Muscle layer of colon (tissue), 2 donors: Measurements from ENCODE around the gene NBPF6.
"Not testable (repeated sequence)": the region's sequence is repeated elsewhere in the genome, so short reads cannot be mapped to it uniquely, and the experiment has no call there.

Source experiments
- H3K27ac ChIP-seq: one replicate; pipeline ENCODE4 v1.7.0; 2013; ENCODE audit warnings: low read depth, mild to moderate bottlenecking, low read length, moderate library complexity
- H3K27me3 ChIP-seq, 2 donors: one replicate each; pipeline ENCODE4 v1.7.0; 2013; ENCODE audit warnings: low read length in 2 of 2, mild to moderate bottlenecking in 2 of 2; ENCODE audit not compliant: insufficient read depth in 2 of 2, control insufficient read depth in 1 of 2
- H3K36me3 ChIP-seq: one replicate; pipeline ENCODE4 v1.7.0; 2013; ENCODE audit warnings: mild to moderate bottlenecking, low read length; ENCODE audit not compliant: insufficient read depth
- H3K4me1 ChIP-seq: one replicate; pipeline ENCODE4 v1.7.0; 2013; ENCODE audit warnings: mild to moderate bottlenecking, low read length; ENCODE audit not compliant: insufficient read depth
- H3K4me3 ChIP-seq, 2 donors: one replicate each; pipeline ENCODE4 v1.7.0; 2013; ENCODE audit warnings: low read length in 2 of 2, low read depth in 1 of 2, mild to moderate bottlenecking in 1 of 2, moderate library complexity in 1 of 2
- H3K9ac ChIP-seq: one replicate; pipeline ENCODE4 v1.7.0; 2013; ENCODE audit warnings: low read length
- H3K9me3 ChIP-seq: one replicate; pipeline ENCODE4 v1.7.0; 2013; ENCODE audit warnings: mild to moderate bottlenecking, low read length
- donor health status: abdominal sarcoma.
- donor health status: Adenocarcinoma of cecum.

NBPF6 gene

GRCh38 chr1:108502624-108503023 lies 52.5 kb downstream of the NBPF6 start:
- H3K9me3 ChIP-seq: no peaks in the 10 kb centered on the region
- H3K4me3 ChIP-seq: no peak overlapping the region
- no peak overlapping the region for H3K27ac ChIP-seq

GRCh38 chr1:108503062-108503733 lies 53.1 kb downstream of the NBPF6 start:
- H3K9me3 ChIP-seq: no peaks in the 10 kb centered on the region
- no peaks in the 10 kb centered on the region for H3K27me3 ChIP-seq
- H3K27ac ChIP-seq: no peak overlapping the region
- H3K4me3 ChIP-seq: no peak overlapping the region
- H3K36me3 ChIP-seq: no peaks in the 10 kb centered on the region
- H3K9ac ChIP-seq: no peak overlapping the region
- no peaks in the 10 kb centered on the region for H3K4me1 ChIP-seq

More at GRCh38 chr1:108502624-108503023, 52.5 kb downstream of the NBPF6 start:
- Histone ChIP-seq H3K4me1 (no peaks in the 10 kb centered on the region), H3K9ac (no peak overlapping the region), H3K27me3 (no peaks in the 10 kb centered on the region), H3K36me3 (no peaks in the 10 kb centered on the region)

GRCh38 chr1:108504447-108504846 lies 54.3 kb downstream of the NBPF6 start:
- H3K9ac ChIP-seq: no peak overlapping the region
- H3K27ac ChIP-seq: no peak overlapping the region
- H3K9me3 ChIP-seq: no peaks in the 10 kb centered on the region
- H3K4me3 ChIP-seq: no peak overlapping the region
- no peaks in the 10 kb centered on the region for H3K4me1 ChIP-seq
- no peaks in the 10 kb centered on the region for H3K27me3 ChIP-seq
- no peaks in the 10 kb centered on the region for H3K36me3 ChIP-seq

DNA sequence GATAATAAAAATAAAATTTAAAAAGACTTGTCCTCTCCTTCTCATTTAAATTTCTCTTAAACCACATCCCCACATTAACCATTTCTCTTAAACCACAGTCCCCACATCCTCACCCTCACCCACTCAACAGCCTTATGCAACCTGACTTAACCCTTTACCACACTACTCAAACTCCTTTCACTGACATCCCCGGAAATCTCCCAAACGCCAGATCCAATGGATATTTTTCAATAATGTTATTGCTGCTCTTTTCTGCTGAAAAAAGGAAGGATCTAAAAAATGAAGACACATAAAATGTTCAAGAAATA lies 55.6 kb downstream of the NBPF6 start:
- no peaks in the 10 kb centered on the region for H3K9me3 ChIP-seq
- no peak overlapping the region for H3K27ac ChIP-seq
- H3K4me1 ChIP-seq: no peaks in the 10 kb centered on the region
- no peak overlapping the region for H3K9ac ChIP-seq
- no peaks in the 10 kb centered on the region for H3K27me3 ChIP-seq
- no peak overlapping the region for H3K4me3 ChIP-seq
- H3K36me3 ChIP-seq: no peaks in the 10 kb centered on the region

GRCh38 chr1:108511764-108512163 lies 61.6 kb downstream of the NBPF6 start:
- Histone ChIP-seq H3K36me3 (no peaks in the 10 kb centered on the region), H3K4me1 (no peaks in the 10 kb centered on the region), H3K27ac (no peak overlapping the region), H3K4me3 (no peak overlapping the region), H3K27me3 (no peaks in the 10 kb centered on the region), H3K9me3 (no peaks in the 10 kb centered on the region), H3K9ac (no peak overlapping the region)

GRCh38 chr1:108512239-108513043 lies 62.3 kb downstream of the NBPF6 start:
- no peaks in the 10 kb centered on the region for H3K36me3 ChIP-seq
- H3K9me3 ChIP-seq: no peaks in the 10 kb centered on the region
- no peak overlapping the region for H3K9ac ChIP-seq
- H3K27me3 ChIP-seq: no peaks in the 10 kb centered on the region
- H3K4me1 ChIP-seq: no peaks in the 10 kb centered on the region
- no peak overlapping the region for H3K4me3 ChIP-seq
- no peak overlapping the region for H3K27ac ChIP-seq

DNA sequence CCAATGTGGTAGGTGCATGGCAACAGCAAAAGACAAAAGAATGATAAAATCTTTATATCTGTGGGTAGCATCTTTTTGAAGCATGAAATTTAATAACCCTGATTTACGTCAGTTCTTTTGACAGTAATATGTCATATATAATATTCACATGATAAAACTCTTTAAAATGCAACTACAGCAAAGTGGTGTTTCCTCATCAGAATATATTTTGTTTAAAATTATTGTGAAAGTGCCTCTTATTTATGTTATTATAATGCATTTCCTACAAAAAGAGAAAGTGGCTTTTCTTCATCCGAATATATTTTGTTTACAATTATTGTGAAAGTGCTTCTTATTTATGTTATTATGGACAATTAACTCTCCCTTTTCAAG lies 62.9 kb downstream of the NBPF6 start:
- Histone ChIP-seq H3K27me3 (no peaks in the 10 kb centered on the region), H3K36me3 (no peaks in the 10 kb centered on the region), H3K9me3 (no peaks in the 10 kb centered on the region), H3K4me3 (no peak overlapping the region), H3K4me1 (no peaks in the 10 kb centered on the region), H3K9ac (no peak overlapping the region), H3K27ac (no peak overlapping the region)

GRCh38 chr1:108513914-108514313 lies 63.8 kb downstream of the NBPF6 start:
- H3K4me3 ChIP-seq, H3K4me1 ChIP-seq, H3K27me3 ChIP-seq, H3K9ac ChIP-seq, H3K27ac ChIP-seq, H3K9me3 ChIP-seq, H3K36me3 ChIP-seq: not testable (repeated sequence)

DNA sequence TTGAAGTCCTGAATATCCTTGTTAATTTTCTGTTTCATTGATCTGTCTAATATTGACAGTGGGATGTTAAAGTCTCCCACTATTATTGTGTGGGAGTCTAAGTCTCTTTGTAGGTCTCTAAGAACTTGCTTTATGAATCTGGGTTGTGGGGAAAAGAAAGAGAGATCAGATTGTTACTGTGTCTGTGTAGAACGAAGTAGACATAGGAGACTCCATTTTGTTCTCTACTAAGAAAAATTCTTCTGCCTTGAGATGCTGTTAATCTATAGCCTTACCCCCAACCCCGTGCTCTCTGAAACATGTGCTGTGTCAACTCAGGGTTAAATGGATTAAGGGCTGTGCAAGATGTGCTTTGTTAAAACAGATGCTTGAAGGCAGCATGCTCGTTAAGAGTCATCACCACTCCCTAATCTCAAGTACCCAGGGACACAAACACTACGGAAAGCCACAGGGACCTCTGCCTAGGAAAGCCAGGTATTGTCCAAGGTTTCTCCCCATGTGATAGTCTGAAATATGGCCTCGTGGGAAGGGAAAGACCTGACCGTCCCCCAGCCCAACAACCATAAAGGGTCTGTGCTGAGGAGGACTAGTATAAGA lies 67.3 kb downstream of the NBPF6 start:
- H3K4me3 ChIP-seq, H3K36me3 ChIP-seq, H3K27me3 ChIP-seq, H3K9ac ChIP-seq, H3K4me1 ChIP-seq, H3K9me3 ChIP-seq, H3K27ac ChIP-seq: not testable (repeated sequence)
